ENCODE data around the gene ADAD1.
A peak's percentile ranks its signal among the peaks of the same experiment; 100 is the strongest.
"Not testable (repeated sequence)": the region's sequence is repeated elsewhere in the genome, so short reads cannot be mapped to it uniquely, and the experiment has no call there.

The ADAD1 gene

GRCh38 chr4:122378711-122379110 lies at the start of gene ADAD1:
ADAD1 (plus strand) TSS chr4:122379011; CDS start chr4:122380070, 1,059 bp downstream.
- no peak for DNase-seq (ENCODE audit: low read depth in 2 of 2)

GRCh38 chr4:122329876-122330565 lies 48.8 kb upstream of the ADAD1 start:
- no peak for DNase-seq (ENCODE audit: low read depth in 2 of 2)

- no peak for DNase-seq (ENCODE audit: low read depth in 2 of 2)
Observed at GRCh38 chr4:122331195-122331594, 47.6 kb upstream of the ADAD1 start.

- no peak for DNase-seq (ENCODE audit: low read depth in 2 of 2)
Observed at GRCh38 chr4:122334828-122335227, 44.0 kb upstream of the ADAD1 start.

GRCh38 chr4:122341886-122342285 lies 36.9 kb upstream of the ADAD1 start:
- DNase-seq (ENCODE audit: low read depth in 2 of 2), result no peak

- no peak for DNase-seq (ENCODE audit: low read depth in 2 of 2)
Observed at GRCh38 chr4:122346036-122346435, 32.8 kb upstream of the ADAD1 start.

GRCh38 chr4:122346503-122346902 lies 32.3 kb upstream of the ADAD1 start:
- DNase-seq (ENCODE audit: low read depth in 2 of 2), result no peak

GRCh38 chr4:122356317-122356808 lies 22.4 kb upstream of the ADAD1 start:
- DNase-seq (ENCODE audit: low read depth in 2 of 2), result no peak

GRCh38 chr4:122360754-122361153 lies 18.1 kb upstream of the ADAD1 start:
- no peak for DNase-seq (ENCODE audit: low read depth in 2 of 2)

GRCh38 chr4:122364700-122365404 lies 14.0 kb upstream of the ADAD1 start:
- no peak for DNase-seq (ENCODE audit: low read depth in 2 of 2)

GRCh38 chr4:122368786-122369185 lies 10.0 kb upstream of the ADAD1 start:
- not testable (repeated sequence) for DNase-seq (ENCODE audit: low read depth in 2 of 2)

GRCh38 chr4:122377352-122377751 lies 1.5 kb upstream of the ADAD1 start:
- no peak for DNase-seq (ENCODE audit: low read depth in 2 of 2)

GRCh38 chr4:122379239-122379638 lies 428 bp downstream of the ADAD1 start:
- no peak for DNase-seq (ENCODE audit: low read depth in 2 of 2)

- DNase-seq (ENCODE audit: low read depth in 2 of 2), result no peak
Observed at GRCh38 chr4:122383341-122383740, 4.5 kb downstream of the ADAD1 start.

- DNase-seq (ENCODE audit: low read depth in 2 of 2), result no peak
Observed at GRCh38 chr4:122384245-122384644, 5.4 kb downstream of the ADAD1 start.

- DNase-seq (ENCODE audit: low read depth in 2 of 2), result no peak
Observed at GRCh38 chr4:122393276-122393675, 14.5 kb downstream of the ADAD1 start.

GRCh38 chr4:122403861-122404260 lies 25.1 kb downstream of the ADAD1 start:
- DNase-seq (ENCODE audit: low read depth in 2 of 2), result no peak

GRCh38 chr4:122412547-122412946 lies 33.7 kb downstream of the ADAD1 start:
- no peak for DNase-seq (ENCODE audit: low read depth in 2 of 2)

- no peak for DNase-seq (ENCODE audit: low read depth in 2 of 2)
Observed at GRCh38 chr4:122423246-122423645, 44.4 kb downstream of the ADAD1 start.

- DNase-seq (ENCODE audit: low read depth in 2 of 2), result no peak
Observed at GRCh38 chr4:122431351-122431750, 52.5 kb downstream of the ADAD1 start.

- no peak for DNase-seq (ENCODE audit: low read depth in 2 of 2)
Observed at GRCh38 chr4:122434285-122434684, 55.5 kb downstream of the ADAD1 start.

GRCh38 chr4:122450847-122451246 lies 72.0 kb downstream of the ADAD1 start:
- peak in 1 of 2 donors; percentile 23 for DNase-seq (ENCODE audit: low read depth in 2 of 2)

GRCh38 chr4:122453384-122453995 lies 74.7 kb downstream of the ADAD1 start:
- no peak for DNase-seq (ENCODE audit: low read depth in 2 of 2)

Measured in stimulated activated CD4-positive, alpha-beta T cell treated with anti-CD3 and anti-CD28 coated beads, Interleukin-4, amount 100 ng/mL, for 48 hours (primary cell).